Measurements from ENCODE around the gene SLC22A5. TPM values are rescaled to one million over a fixed set of nuclear protein-coding genes. Genes with fewer than 3 reads are reported as not detected.
A peak's percentile ranks its signal among the peaks of the same experiment; 100 is the strongest.

The SLC22A5 gene
- total and polyA plus RNA-seq, 9 of the 15 experiments (the other 6 are each of a cell fraction or from before 2014, with no cell fraction given), result 3.0 to 16.6 (median 8.3) TPM

DNA sequence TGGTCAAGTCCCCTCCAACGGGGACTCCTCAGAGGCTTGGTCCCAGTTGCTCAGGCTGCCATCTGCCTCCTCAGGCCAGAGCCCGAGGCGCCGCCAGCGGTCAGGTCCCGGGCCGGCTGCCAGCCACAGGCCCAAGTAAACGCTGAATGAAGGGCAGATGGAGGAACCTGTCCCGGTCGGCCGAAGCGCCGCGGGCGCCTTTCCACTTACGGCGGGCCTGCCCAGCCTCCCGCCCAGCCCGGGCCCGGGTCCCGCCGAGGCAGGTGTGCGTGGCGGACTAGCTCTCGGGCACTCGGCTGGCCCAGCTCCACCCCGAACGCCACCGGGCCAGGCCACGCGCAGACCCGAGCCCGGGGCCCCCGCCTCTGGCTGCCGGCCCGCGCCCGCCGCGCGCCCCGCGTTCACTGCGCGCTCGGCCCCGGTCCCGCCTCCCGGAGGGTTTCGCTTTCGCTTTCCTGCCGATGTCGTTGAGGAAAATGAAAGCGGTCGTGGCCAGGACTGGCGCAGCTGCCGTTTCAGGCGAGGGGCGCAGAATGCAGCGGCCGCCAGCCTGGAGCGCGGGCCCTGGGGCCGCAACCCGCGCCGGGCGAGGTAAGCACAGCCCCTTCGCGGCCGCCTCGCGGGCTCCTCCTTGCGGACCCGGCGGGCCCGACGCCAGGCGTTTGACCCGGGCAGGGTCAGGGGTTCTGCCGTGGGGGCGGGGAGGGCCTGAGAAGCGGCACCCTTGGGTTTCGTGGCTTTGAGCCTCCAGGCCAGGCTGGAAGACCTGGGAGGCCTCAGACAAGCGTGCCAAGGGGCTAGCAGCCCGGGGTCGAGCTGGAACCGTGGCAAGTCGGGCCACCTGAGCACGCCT is 41.2 kb downstream of the SLC22A5 start (continued):
- TF ChIP-seq CREB1 (IDR thresholded peaks at IDR 0.05) (0 out of 2 replicates have a peak, but pooled peaks have one; percentile 14), CREB1 (CRISPR knock-in tag; IDR thresholded peaks at IDR 0.05) (peak; percentile 54; the same call in 1 of the 2 replicates), KAT7 (CRISPR knock-in tag; IDR thresholded peaks at IDR 0.05; ENCODE audit: borderline replicate concordance) (peak; percentile 87; the same call in 1 of the 2 replicates), ATF4 (CRISPR knock-in tag; IDR thresholded peaks at IDR 0.05) (peak; percentile 51), POLR2G (IDR thresholded peaks at IDR 0.05; ENCODE audit: low read depth, low read length) (peak; percentile 97), KDM2B (CRISPR knock-in tag; IDR thresholded peaks at IDR 0.05) (peak; percentile 2; the same call in 1 of the 2 replicates), CCNT2 (IDR thresholded peaks at IDR 0.05; ENCODE audit: borderline replicate concordance, extremely low read depth, insufficient read length, low read depth, low read length) (peak; percentile 82), GATAD2B (IDR thresholded peaks at IDR 0.05; ENCODE audit: borderline replicate concordance) (peak; percentile 81; the same call in 1 of the 2 replicates), ZBTB17 (CRISPR knock-in tag; IDR thresholded peaks at IDR 0.05) (peak; percentile 33; the same call in 1 of the 2 replicates), ZNF785 (CRISPR knock-in tag; IDR thresholded peaks at IDR 0.05) (no peak), SAFB (IDR thresholded peaks at IDR 0.05; ENCODE audit: borderline replicate concordance, low read depth, low read length) (0 out of 2 replicates have a peak, but pooled peaks have one; percentile 23), ZNF431 (CRISPR knock-in tag; IDR thresholded peaks at IDR 0.05) (peak; percentile 55; the same call in 1 of the 2 replicates), SMARCE1 (IDR thresholded peaks at IDR 0.05) (no peak), ZNF41 (CRISPR knock-in tag; conservative IDR thresholded peaks at IDR 0.05) (no peak), ZNF184 (CRISPR knock-in tag; IDR thresholded peaks at IDR 0.05) (no peak), TBP (optimal IDR thresholded peaks at IDR 0.05; ENCODE audit: low read depth, low read length) (peak; percentile 76), NR2F6 (CRISPR knock-in tag; IDR thresholded peaks at IDR 0.05) (peak; percentile 65; the same call in 1 of the 2 replicates), ZSCAN32 (CRISPR knock-in tag; IDR thresholded peaks at IDR 0.05) (peak; percentile 53; the same call in 1 of the 2 replicates)
- TF ChIP-seq, protein P1, sequence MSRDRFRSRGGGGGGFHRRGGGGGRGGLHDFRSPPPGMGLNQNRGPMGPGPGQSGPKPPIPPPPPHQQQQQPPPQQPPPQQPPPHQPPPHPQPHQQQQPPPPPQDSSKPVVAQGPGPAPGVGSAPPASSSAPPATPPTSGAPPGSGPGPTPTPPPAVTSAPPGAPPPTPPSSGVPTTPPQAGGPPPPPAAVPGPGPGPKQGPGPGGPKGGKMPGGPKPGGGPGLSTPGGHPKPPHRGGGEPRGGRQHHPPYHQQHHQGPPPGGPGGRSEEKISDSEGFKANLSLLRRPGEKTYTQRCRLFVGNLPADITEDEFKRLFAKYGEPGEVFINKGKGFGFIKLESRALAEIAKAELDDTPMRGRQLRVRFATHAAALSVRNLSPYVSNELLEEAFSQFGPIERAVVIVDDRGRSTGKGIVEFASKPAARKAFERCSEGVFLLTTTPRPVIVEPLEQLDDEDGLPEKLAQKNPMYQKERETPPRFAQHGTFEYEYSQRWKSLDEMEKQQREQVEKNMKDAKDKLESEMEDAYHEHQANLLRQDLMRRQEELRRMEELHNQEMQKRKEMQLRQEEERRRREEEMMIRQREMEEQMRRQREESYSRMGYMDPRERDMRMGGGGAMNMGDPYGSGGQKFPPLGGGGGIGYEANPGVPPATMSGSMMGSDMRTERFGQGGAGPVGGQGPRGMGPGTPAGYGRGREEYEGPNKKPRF (IDR thresholded peaks at IDR 0.05; ENCODE audit: low read depth, low read length), result no peak
- TF ChIP-seq, protein P2, sequence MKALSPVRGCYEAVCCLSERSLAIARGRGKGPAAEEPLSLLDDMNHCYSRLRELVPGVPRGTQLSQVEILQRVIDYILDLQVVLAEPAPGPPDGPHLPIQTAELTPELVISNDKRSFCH (CRISPR knock-in tag; IDR thresholded peaks at IDR 0.05), result no peak
- TF ChIP-seq, protein P2 (tag; IDR thresholded peaks at IDR 0.05), result peak; percentile 41; the same call in 1 of the 2 replicates
- TF ChIP-seq, protein P3, sequence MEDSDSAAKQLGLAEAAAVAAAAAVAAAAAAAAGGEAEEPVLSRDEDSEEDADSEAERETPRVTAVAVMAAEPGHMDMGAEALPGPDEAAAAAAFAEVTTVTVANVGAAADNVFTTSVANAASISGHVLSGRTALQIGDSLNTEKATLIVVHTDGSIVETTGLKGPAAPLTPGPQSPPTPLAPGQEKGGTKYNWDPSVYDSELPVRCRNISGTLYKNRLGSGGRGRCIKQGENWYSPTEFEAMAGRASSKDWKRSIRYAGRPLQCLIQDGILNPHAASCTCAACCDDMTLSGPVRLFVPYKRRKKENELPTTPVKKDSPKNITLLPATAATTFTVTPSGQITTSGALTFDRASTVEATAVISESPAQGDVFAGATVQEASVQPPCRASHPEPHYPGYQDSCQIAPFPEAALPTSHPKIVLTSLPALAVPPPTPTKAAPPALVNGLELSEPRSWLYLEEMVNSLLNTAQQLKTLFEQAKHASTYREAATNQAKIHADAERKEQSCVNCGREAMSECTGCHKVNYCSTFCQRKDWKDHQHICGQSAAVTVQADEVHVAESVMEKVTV (CRISPR knock-in tag; IDR thresholded peaks at IDR 0.05), result peak; percentile 56; the same call in 1 of the 2 replicates
